WTC11 (cell line): Measurements from ENCODE around the gene DNPH1. TPM values are rescaled to one million over a fixed set of nuclear protein-coding genes. Genes with fewer than 3 reads are reported as not detected.
A peak's percentile ranks its signal among the peaks of the same experiment; 100 is the strongest.

Experiments
- ATAC-seq: fragments of 200-7000 bp; cut with Tn5 transposase; 2 replicates; pipeline ENCODE4 v1.10.0; 2021; ENCODE audit warnings: mild to moderate bottlenecking, moderate library complexity
- CTCF ChIA-PET: fragments of 300-600 bp; sonication (Branson Sonifier 250); formaldehyde crosslinking; loops from one replicate; lab custom pipeline; 2021; ENCODE audit warnings: antibody characterized with exemption; lab: Charles Lee
- POLR2A ChIA-PET: fragments of 350-600 bp; sonication (Branson Sonifier 250); formaldehyde crosslinking; loops from one replicate; lab custom pipeline; 2021; ENCODE audit warnings: antibody characterized with exemption; lab: Charles Lee
- DNase-seq: peaks from one replicate; pipeline ENCODE4 v3.0.0; 2021; ENCODE audit warnings: low spot score
- H3K27ac Mint-ChIP-seq: 2 replicates; pipeline ENCODE4 v1.8.0; 2021; ENCODE audit warnings: mixed read lengths
- H3K27me3 Mint-ChIP-seq: 2 replicates; pipeline ENCODE4 v1.8.0; 2021; ENCODE audit warnings: low read depth, mild to moderate bottlenecking, moderate library complexity, mixed read lengths
- H3K36me3 Mint-ChIP-seq: 2 replicates; pipeline ENCODE4 v1.8.0; 2021; ENCODE audit warnings: mixed read lengths
- H3K4me1 Mint-ChIP-seq: 2 replicates; pipeline ENCODE4 v1.8.0; 2022; ENCODE audit warnings: mixed read lengths
- H3K4me3 Mint-ChIP-seq: 2 replicates; pipeline ENCODE4 v1.8.0; 2021; ENCODE audit warnings: mild to moderate bottlenecking, moderate library complexity, mixed read lengths
- H3K9me3 Mint-ChIP-seq: 2 replicates; pipeline ENCODE4 v1.8.0; 2021; ENCODE audit warnings: mixed read lengths
- CREB1 ChIP-seq: sonication (generic); formaldehyde crosslinking; IDR thresholded peaks from 2 replicates; pipeline ENCODE4 v1.8.0; 2023; ENCODE audit warnings: mild to moderate bottlenecking, missing genetic modification reagents
- ESRRA ChIP-seq: sonication (generic); formaldehyde crosslinking; IDR thresholded peaks from 2 replicates; pipeline ENCODE4 v1.8.1; 2022; ENCODE audit warnings: mild to moderate bottlenecking, missing genetic modification reagents, borderline replicate concordance
- FOXK1 ChIP-seq: sonication (generic); formaldehyde crosslinking; IDR thresholded peaks from 2 replicates; pipeline ENCODE4 v1.8.0; 2022; ENCODE audit warnings: mild to moderate bottlenecking, moderate library complexity, missing genetic modification reagents
- FOXP1 ChIP-seq: sonication (generic); formaldehyde crosslinking; IDR thresholded peaks from 2 replicates; pipeline ENCODE4 v1.8.0; 2022; ENCODE audit warnings: missing genetic modification reagents, mild to moderate bottlenecking, moderate library complexity, borderline replicate concordance
- GABPB1 ChIP-seq: sonication (generic); formaldehyde crosslinking; IDR thresholded peaks from 2 replicates; pipeline ENCODE4 v1.8.1; 2023; ENCODE audit warnings: mild to moderate bottlenecking, missing genetic modification reagents
- MXD4 ChIP-seq: fragments of 250-450 bp; sonication (Bioruptor Pico); IDR thresholded peaks from 2 replicates; pipeline ENCODE4 v1.8.0; 2021; ENCODE audit warnings: mild to moderate bottlenecking, moderate library complexity, borderline replicate concordance
- NFE2L1 ChIP-seq: sonication (generic); formaldehyde crosslinking; IDR thresholded peaks from 2 replicates; pipeline ENCODE4 v1.8.1; 2023; ENCODE audit warnings: missing genetic modification reagents
- NR2C2 ChIP-seq: sonication (generic); formaldehyde crosslinking; IDR thresholded peaks from 2 replicates; pipeline ENCODE4 v1.8.0; 2022; ENCODE audit warnings: mild to moderate bottlenecking, missing genetic modification reagents
- NR3C1 ChIP-seq: sonication (generic); formaldehyde crosslinking; conservative IDR thresholded peaks from 2 replicates; pipeline ENCODE4 v1.8.1; 2023; ENCODE audit warnings: low read depth, mild to moderate bottlenecking, missing genetic modification reagents
- SOX15 ChIP-seq: fragments of 250-450 bp; sonication (Bioruptor Pico); IDR thresholded peaks from 2 replicates; pipeline ENCODE4 v1.9.0; 2021; ENCODE audit warnings: mild to moderate bottlenecking
- TP53 ChIP-seq: sonication (generic); formaldehyde crosslinking; IDR thresholded peaks from 2 replicates; pipeline ENCODE4 v1.8.1; 2023; ENCODE audit warnings: mild to moderate bottlenecking, missing genetic modification reagents
- ZNF263 ChIP-seq: sonication (generic); formaldehyde crosslinking; IDR thresholded peaks from 2 replicates; pipeline ENCODE4 v1.8.1; 2022; ENCODE audit warnings: low read depth, mild to moderate bottlenecking, moderate library complexity, missing genetic modification reagents
- ZNF317 ChIP-seq: sonication (generic); formaldehyde crosslinking; IDR thresholded peaks from 2 replicates; pipeline ENCODE4 v1.8.1; 2023; ENCODE audit warnings: low read depth, mild to moderate bottlenecking, moderate library complexity, missing genetic modification reagents, borderline replicate concordance
- ZNF671 ChIP-seq: fragments of 250-450 bp; sonication (Bioruptor Pico); IDR thresholded peaks from 2 replicates; pipeline ENCODE4 v1.8.0; 2021; ENCODE audit warnings: mild to moderate bottlenecking
- total RNA-seq: library from RNA; stranded (reverse); gene quantifications from 3 replicates; pipeline ENCODE4 v1.2.3, GENCODE V29; 2021
- TF ChIP-seq, protein P1 (sequence below): sonication (generic); formaldehyde crosslinking; IDR thresholded peaks from 2 replicates; pipeline ENCODE4 v1.8.0; 2022; ENCODE audit warnings: mild to moderate bottlenecking, missing genetic modification reagents
- TF ChIP-seq, protein P2 (sequence below): sonication (generic); formaldehyde crosslinking; IDR thresholded peaks from 2 replicates; pipeline ENCODE4 v1.8.1; 2022; ENCODE audit warnings: low read depth, missing genetic modification reagents, borderline replicate concordance
- TF ChIP-seq, protein P3 (sequence below): fragments of 200-600 bp; IDR thresholded peaks from 2 replicates; pipeline ENCODE4 v1.8.0; 2022; ENCODE audit warnings: antibody characterized with exemption
- TF ChIP-seq, protein P4 (sequence below): fragments of 250-450 bp; sonication (Bioruptor Pico); IDR thresholded peaks from 2 replicates; pipeline ENCODE4 v1.9.0; 2021; ENCODE audit warnings: mild to moderate bottlenecking
- TF ChIP-seq, protein P5 (sequence below): sonication (generic); formaldehyde crosslinking; IDR thresholded peaks from 2 replicates; pipeline ENCODE4 v1.8.0; 2023; ENCODE audit warnings: missing genetic modification reagents, mild to moderate bottlenecking, borderline replicate concordance

DNPH1 gene
- total RNA-seq, 1 experiment from 2014 or later, result 48.4 TPM

DNA sequence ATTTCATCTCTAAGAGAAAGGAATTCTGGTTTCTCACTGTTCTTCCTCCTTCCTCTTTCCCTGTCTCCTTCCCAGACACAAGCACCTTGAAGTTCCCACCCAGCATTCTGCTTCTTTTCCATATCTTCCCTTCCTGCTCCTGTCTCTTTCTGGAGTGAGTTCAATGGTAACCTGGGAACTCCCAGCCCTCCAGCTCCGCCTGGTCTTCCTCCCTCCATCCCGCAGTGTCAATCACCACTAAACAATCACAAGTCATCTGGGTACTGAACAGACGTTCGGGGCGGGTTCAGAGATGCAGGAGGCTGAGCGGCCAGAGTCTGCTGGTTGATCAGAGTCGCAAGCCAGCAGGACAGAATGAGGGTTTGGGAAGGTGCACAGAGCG is 21.7 kb upstream of the DNPH1 start:
- Mint-ChIP-seq H3K4me1 (peaks cover 26% of the 10 kb centered on the region), H3K9me3 (no peaks in the 10 kb centered on the region), H3K27me3 (peaks cover 23% of the 10 kb centered on the region), H3K27ac (peak overlapping the region; percentile 59; the same call in 1 of the 2 replicates), H3K4me3 (no peak overlapping the region), H3K36me3 (no peaks in the 10 kb centered on the region)
- no peak for DNase-seq
- TF ChIP-seq, protein P1, sequence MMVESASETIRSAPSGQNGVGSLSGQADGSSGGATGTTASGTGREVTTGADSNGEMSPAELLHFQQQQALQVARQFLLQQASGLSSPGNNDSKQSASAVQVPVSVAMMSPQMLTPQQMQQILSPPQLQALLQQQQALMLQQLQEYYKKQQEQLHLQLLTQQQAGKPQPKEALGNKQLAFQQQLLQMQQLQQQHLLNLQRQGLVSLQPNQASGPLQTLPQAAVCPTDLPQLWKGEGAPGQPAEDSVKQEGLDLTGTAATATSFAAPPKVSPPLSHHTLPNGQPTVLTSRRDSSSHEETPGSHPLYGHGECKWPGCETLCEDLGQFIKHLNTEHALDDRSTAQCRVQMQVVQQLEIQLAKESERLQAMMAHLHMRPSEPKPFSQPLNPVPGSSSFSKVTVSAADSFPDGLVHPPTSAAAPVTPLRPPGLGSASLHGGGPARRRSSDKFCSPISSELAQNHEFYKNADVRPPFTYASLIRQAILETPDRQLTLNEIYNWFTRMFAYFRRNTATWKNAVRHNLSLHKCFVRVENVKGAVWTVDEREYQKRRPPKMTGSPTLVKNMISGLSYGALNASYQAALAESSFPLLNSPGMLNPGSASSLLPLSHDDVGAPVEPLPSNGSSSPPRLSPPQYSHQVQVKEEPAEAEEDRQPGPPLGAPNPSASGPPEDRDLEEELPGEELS (CRISPR knock-in tag), result no peak
- no peak for TF ChIP-seq ZNF317 (CRISPR knock-in tag)
- TF ChIP-seq CREB1 (CRISPR knock-in tag), result no peak
- no peak for TF ChIP-seq NR2C2 (CRISPR knock-in tag)
- no peak for TF ChIP-seq NR3C1 (CRISPR knock-in tag)
- TF ChIP-seq FOXK1 (CRISPR knock-in tag), result no peak
- no peak for TF ChIP-seq ZNF671 (CRISPR knock-in tag)
- no peak for TF ChIP-seq FOXP1 (CRISPR knock-in tag)
- TF ChIP-seq, protein P2, sequence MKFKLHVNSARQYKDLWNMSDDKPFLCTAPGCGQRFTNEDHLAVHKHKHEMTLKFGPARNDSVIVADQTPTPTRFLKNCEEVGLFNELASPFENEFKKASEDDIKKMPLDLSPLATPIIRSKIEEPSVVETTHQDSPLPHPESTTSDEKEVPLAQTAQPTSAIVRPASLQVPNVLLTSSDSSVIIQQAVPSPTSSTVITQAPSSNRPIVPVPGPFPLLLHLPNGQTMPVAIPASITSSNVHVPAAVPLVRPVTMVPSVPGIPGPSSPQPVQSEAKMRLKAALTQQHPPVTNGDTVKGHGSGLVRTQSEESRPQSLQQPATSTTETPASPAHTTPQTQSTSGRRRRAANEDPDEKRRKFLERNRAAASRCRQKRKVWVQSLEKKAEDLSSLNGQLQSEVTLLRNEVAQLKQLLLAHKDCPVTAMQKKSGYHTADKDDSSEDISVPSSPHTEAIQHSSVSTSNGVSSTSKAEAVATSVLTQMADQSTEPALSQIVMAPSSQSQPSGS, result no peak
- TF ChIP-seq ESRRA (CRISPR knock-in tag), result no peak
- TF ChIP-seq MXD4 (CRISPR knock-in tag), result no peak
- no peak for TF ChIP-seq SOX15 (CRISPR knock-in tag)
- no peak for TF ChIP-seq GABPB1 (CRISPR knock-in tag)
- TF ChIP-seq, protein P3, sequence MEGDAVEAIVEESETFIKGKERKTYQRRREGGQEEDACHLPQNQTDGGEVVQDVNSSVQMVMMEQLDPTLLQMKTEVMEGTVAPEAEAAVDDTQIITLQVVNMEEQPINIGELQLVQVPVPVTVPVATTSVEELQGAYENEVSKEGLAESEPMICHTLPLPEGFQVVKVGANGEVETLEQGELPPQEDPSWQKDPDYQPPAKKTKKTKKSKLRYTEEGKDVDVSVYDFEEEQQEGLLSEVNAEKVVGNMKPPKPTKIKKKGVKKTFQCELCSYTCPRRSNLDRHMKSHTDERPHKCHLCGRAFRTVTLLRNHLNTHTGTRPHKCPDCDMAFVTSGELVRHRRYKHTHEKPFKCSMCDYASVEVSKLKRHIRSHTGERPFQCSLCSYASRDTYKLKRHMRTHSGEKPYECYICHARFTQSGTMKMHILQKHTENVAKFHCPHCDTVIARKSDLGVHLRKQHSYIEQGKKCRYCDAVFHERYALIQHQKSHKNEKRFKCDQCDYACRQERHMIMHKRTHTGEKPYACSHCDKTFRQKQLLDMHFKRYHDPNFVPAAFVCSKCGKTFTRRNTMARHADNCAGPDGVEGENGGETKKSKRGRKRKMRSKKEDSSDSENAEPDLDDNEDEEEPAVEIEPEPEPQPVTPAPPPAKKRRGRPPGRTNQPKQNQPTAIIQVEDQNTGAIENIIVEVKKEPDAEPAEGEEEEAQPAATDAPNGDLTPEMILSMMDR, result no peak
- TF ChIP-seq, protein P4, sequence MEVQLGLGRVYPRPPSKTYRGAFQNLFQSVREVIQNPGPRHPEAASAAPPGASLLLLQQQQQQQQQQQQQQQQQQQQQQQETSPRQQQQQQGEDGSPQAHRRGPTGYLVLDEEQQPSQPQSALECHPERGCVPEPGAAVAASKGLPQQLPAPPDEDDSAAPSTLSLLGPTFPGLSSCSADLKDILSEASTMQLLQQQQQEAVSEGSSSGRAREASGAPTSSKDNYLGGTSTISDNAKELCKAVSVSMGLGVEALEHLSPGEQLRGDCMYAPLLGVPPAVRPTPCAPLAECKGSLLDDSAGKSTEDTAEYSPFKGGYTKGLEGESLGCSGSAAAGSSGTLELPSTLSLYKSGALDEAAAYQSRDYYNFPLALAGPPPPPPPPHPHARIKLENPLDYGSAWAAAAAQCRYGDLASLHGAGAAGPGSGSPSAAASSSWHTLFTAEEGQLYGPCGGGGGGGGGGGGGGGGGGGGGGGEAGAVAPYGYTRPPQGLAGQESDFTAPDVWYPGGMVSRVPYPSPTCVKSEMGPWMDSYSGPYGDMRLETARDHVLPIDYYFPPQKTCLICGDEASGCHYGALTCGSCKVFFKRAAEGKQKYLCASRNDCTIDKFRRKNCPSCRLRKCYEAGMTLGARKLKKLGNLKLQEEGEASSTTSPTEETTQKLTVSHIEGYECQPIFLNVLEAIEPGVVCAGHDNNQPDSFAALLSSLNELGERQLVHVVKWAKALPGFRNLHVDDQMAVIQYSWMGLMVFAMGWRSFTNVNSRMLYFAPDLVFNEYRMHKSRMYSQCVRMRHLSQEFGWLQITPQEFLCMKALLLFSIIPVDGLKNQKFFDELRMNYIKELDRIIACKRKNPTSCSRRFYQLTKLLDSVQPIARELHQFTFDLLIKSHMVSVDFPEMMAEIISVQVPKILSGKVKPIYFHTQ (CRISPR knock-in tag), result no peak
- TF ChIP-seq, protein P5, sequence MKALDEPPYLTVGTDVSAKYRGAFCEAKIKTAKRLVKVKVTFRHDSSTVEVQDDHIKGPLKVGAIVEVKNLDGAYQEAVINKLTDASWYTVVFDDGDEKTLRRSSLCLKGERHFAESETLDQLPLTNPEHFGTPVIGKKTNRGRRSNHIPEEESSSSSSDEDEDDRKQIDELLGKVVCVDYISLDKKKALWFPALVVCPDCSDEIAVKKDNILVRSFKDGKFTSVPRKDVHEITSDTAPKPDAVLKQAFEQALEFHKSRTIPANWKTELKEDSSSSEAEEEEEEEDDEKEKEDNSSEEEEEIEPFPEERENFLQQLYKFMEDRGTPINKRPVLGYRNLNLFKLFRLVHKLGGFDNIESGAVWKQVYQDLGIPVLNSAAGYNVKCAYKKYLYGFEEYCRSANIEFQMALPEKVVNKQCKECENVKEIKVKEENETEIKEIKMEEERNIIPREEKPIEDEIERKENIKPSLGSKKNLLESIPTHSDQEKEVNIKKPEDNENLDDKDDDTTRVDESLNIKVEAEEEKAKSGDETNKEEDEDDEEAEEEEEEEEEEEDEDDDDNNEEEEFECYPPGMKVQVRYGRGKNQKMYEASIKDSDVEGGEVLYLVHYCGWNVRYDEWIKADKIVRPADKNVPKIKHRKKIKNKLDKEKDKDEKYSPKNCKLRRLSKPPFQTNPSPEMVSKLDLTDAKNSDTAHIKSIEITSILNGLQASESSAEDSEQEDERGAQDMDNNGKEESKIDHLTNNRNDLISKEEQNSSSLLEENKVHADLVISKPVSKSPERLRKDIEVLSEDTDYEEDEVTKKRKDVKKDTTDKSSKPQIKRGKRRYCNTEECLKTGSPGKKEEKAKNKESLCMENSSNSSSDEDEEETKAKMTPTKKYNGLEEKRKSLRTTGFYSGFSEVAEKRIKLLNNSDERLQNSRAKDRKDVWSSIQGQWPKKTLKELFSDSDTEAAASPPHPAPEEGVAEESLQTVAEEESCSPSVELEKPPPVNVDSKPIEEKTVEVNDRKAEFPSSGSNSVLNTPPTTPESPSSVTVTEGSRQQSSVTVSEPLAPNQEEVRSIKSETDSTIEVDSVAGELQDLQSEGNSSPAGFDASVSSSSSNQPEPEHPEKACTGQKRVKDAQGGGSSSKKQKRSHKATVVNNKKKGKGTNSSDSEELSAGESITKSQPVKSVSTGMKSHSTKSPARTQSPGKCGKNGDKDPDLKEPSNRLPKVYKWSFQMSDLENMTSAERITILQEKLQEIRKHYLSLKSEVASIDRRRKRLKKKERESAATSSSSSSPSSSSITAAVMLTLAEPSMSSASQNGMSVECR (CRISPR knock-in tag), result no peak
- no peak for TF ChIP-seq ZNF263 (CRISPR knock-in tag)
- TF ChIP-seq NFE2L1, result no peak
- TF ChIP-seq TP53 (CRISPR knock-in tag), result no peak
- ChIA-PET CTCF (interaction anchor here (0.8 to 1.8 kb wide), 3 partner anchors 22 to 38 kb away, joined by 3 to 6 read pairs (median 4); partner anchors contain the start of gene DNPH1), POLR2A (no interaction called here)
- ATAC-seq, result no peak
